ENCODE data around the gene TMEM119. TPM values are rescaled to one million over a fixed set of nuclear protein-coding genes. Genes with fewer than 3 reads are reported as not detected.

Gene TMEM119
- polyA plus RNA-seq, 1 donor: 14.6 TPM

- Histone ChIP-seq H3K4me1 (ENCODE audit: control insufficient read depth, insufficient read depth, low read length) (peaks cover 5% of the 10 kb centered on the region), H3K9me3 (ENCODE audit: control insufficient read depth, low read depth, low read length) (no peaks in the 10 kb centered on the region), H3K36me3 (ENCODE audit: control insufficient read depth, insufficient read depth, low read length) (peaks cover 23% of the 10 kb centered on the region), H3K27me3 (ENCODE audit: control insufficient read depth, insufficient read depth, low read length) (peaks cover 18% of the 10 kb centered on the region), H3K27ac (ENCODE audit: low read length) (no peak overlapping the region), H3K4me3 (ENCODE audit: low read length) (no peak overlapping the region)
- 30% methylated on average over 2 of the region's 9 CpGs for WGBS (ENCODE audit: insufficient coverage, low lambda C conversion rate)
- DNase-seq: no peak
These were observed 43.8 kb upstream of the TMEM119 start for GRCh38 chr12:108641446-108642268.

GRCh38 chr12:108640802-108641445, 43.0 kb upstream of the TMEM119 start:
- Histone ChIP-seq H3K27ac (ENCODE audit: low read length) (no peak overlapping the region), H3K9me3 (ENCODE audit: control insufficient read depth, low read depth, low read length) (no peaks in the 10 kb centered on the region), H3K4me3 (ENCODE audit: low read length) (no peak overlapping the region), H3K4me1 (ENCODE audit: control insufficient read depth, insufficient read depth, low read length) (peaks cover 5% of the 10 kb centered on the region), H3K36me3 (ENCODE audit: control insufficient read depth, insufficient read depth, low read length) (peaks cover 16% of the 10 kb centered on the region), H3K27me3 (ENCODE audit: control insufficient read depth, insufficient read depth, low read length) (peaks cover 18% of the 10 kb centered on the region)
- no CpG with 5 or more reads among the region's 10 CpGs for WGBS (ENCODE audit: insufficient coverage, low lambda C conversion rate)
- DNase-seq: no peak

GRCh38 chr12:108638997-108639822, 41.3 kb upstream of the TMEM119 start:
- H3K27ac ChIP-seq (ENCODE audit: low read length): no peak overlapping the region
- peaks cover 3% of the 10 kb centered on the region for H3K36me3 ChIP-seq (ENCODE audit: control insufficient read depth, insufficient read depth, low read length)
- H3K4me3 ChIP-seq (ENCODE audit: low read length): no peak overlapping the region
- no peak for DNase-seq
- peaks cover 5% of the 10 kb centered on the region for H3K4me1 ChIP-seq (ENCODE audit: control insufficient read depth, insufficient read depth, low read length)
- H3K27me3 ChIP-seq (ENCODE audit: control insufficient read depth, insufficient read depth, low read length): peaks cover 24% of the 10 kb centered on the region
- H3K9me3 ChIP-seq (ENCODE audit: control insufficient read depth, low read depth, low read length): no peaks in the 10 kb centered on the region
- WGBS (ENCODE audit: insufficient coverage, low lambda C conversion rate): no CpG with 5 or more reads among the region's 11 CpGs

DNA sequence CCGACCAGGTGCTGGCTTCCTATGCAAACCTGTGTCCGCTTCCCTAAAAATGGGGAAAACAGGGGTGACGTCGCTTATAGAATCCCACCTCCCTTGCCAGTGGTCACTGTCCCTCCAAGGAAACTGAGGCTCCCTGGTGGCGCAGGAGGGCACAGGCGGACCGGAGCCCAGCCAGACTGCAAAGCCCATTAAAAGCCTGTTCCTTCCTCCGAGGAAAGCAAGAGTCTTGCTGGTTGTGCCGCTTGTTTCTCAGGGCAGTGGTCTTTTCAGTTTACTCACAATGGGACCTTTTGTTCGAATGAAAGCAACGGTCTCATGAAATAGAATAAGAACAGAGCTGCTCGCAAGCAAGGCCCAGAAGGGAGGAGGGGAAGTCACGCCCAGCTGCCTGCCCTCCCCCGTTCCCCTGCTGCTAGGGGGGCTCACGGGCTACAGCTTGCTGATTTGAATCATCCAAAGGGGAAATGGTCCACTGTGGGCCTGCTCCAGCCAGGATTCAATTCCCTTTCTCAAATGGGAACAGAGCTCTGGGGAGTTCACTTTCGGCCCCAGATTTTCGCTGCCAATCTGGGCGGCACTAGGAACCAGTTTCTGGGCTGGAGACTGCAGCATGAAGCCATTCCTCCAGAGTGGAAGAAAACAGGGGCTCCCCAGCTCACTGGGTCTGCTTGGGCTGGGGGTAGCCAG, 40.4 kb upstream of the TMEM119 start:
- H3K27me3 ChIP-seq (ENCODE audit: control insufficient read depth, insufficient read depth, low read length): peaks cover 24% of the 10 kb centered on the region
- H3K4me1 ChIP-seq (ENCODE audit: control insufficient read depth, insufficient read depth, low read length): peaks cover 5% of the 10 kb centered on the region
- no peaks in the 10 kb centered on the region for H3K36me3 ChIP-seq (ENCODE audit: control insufficient read depth, insufficient read depth, low read length)
- no peak overlapping the region for H3K4me3 ChIP-seq (ENCODE audit: low read length)
- DNase-seq: no peak
- H3K27ac ChIP-seq (ENCODE audit: low read length): no peak overlapping the region
- no peaks in the 10 kb centered on the region for H3K9me3 ChIP-seq (ENCODE audit: control insufficient read depth, low read depth, low read length)
- no CpG with 5 or more reads among the region's 18 CpGs for WGBS (ENCODE audit: insufficient coverage, low lambda C conversion rate)

DNA sequence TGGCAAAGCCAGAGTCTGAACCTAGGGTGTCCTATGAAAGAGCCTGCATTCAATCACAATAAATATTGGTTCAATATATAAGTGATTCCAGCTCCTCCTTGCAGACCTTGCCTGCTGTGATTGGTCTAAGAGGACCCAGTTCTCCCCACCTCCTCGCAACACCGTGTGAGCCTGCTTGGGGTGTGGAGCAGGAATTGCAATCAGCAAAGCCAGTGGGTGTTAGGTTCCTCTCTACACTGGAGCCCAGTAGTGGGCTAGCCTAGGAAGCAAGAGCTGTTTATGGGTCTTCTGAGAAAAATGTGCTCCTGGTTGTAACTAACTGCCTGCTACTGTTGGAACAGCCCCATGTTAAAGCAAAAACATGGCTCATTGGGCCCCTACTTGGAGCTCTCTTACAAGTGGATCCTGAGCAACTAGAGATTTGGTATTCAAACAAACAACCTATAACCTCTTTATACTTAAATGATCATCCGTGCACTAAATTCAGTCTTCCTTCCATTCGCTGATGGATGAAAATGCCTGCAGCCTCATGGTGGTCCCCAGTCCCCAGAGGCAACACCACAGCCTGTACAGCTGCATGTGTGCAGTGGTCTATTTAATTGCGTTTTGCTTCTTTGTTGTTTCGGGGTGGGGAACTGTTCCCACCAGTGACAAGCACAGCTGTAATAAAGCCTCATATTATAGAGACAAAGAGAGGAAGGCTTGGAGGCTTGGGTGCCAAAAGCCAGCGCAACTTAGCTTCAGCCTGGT, 39.5 kb upstream of the TMEM119 start:
- H3K36me3 ChIP-seq (ENCODE audit: control insufficient read depth, insufficient read depth, low read length): no peaks in the 10 kb centered on the region
- no peak for DNase-seq
- H3K27me3 ChIP-seq (ENCODE audit: control insufficient read depth, insufficient read depth, low read length): peaks cover 24% of the 10 kb centered on the region
- no peaks in the 10 kb centered on the region for H3K9me3 ChIP-seq (ENCODE audit: control insufficient read depth, low read depth, low read length)
- H3K4me1 ChIP-seq (ENCODE audit: control insufficient read depth, insufficient read depth, low read length): peaks cover 5% of the 10 kb centered on the region
- H3K27ac ChIP-seq (ENCODE audit: low read length): no peak overlapping the region
- H3K4me3 ChIP-seq (ENCODE audit: low read length): no peak overlapping the region
- WGBS (ENCODE audit: insufficient coverage, low lambda C conversion rate): no CpG with 5 or more reads among the region's 7 CpGs

- Histone ChIP-seq H3K9me3 (ENCODE audit: control insufficient read depth, low read depth, low read length) (no peaks in the 10 kb centered on the region), H3K4me3 (ENCODE audit: low read length) (no peak overlapping the region), H3K27me3 (ENCODE audit: control insufficient read depth, insufficient read depth, low read length) (peaks cover 24% of the 10 kb centered on the region), H3K36me3 (ENCODE audit: control insufficient read depth, insufficient read depth, low read length) (no peaks in the 10 kb centered on the region), H3K4me1 (ENCODE audit: control insufficient read depth, insufficient read depth, low read length) (peaks cover 5% of the 10 kb centered on the region), H3K27ac (ENCODE audit: low read length) (no peak overlapping the region)
- 60% methylated on average over 2 of the region's 6 CpGs for WGBS (ENCODE audit: insufficient coverage, low lambda C conversion rate)
- DNase-seq: no peak
These were observed 38.3 kb upstream of the TMEM119 start for GRCh38 chr12:108635997-108636808.

GRCh38 chr12:108635201-108635996, 37.5 kb upstream of the TMEM119 start:
- Histone ChIP-seq H3K4me1 (ENCODE audit: control insufficient read depth, insufficient read depth, low read length) (peaks cover 5% of the 10 kb centered on the region), H3K36me3 (ENCODE audit: control insufficient read depth, insufficient read depth, low read length) (no peaks in the 10 kb centered on the region), H3K4me3 (ENCODE audit: low read length) (no peak overlapping the region), H3K27me3 (ENCODE audit: control insufficient read depth, insufficient read depth, low read length) (peaks cover 24% of the 10 kb centered on the region), H3K9me3 (ENCODE audit: control insufficient read depth, low read depth, low read length) (no peaks in the 10 kb centered on the region), H3K27ac (ENCODE audit: low read length) (no peak overlapping the region)
- no CpG with 5 or more reads among the region's 15 CpGs for WGBS (ENCODE audit: insufficient coverage, low lambda C conversion rate)
- DNase-seq: no peak

- DNase-seq: no peak
- peaks cover 24% of the 10 kb centered on the region for H3K27me3 ChIP-seq (ENCODE audit: control insufficient read depth, insufficient read depth, low read length)
- H3K27ac ChIP-seq (ENCODE audit: low read length): no peak overlapping the region
- no peaks in the 10 kb centered on the region for H3K36me3 ChIP-seq (ENCODE audit: control insufficient read depth, insufficient read depth, low read length)
- H3K4me3 ChIP-seq (ENCODE audit: low read length): no peak overlapping the region
- peaks cover 5% of the 10 kb centered on the region for H3K4me1 ChIP-seq (ENCODE audit: control insufficient read depth, insufficient read depth, low read length)
- no CpG with 5 or more reads among the region's 4 CpGs for WGBS (ENCODE audit: insufficient coverage, low lambda C conversion rate)
- H3K9me3 ChIP-seq (ENCODE audit: control insufficient read depth, low read depth, low read length): no peaks in the 10 kb centered on the region
These were observed 36.5 kb upstream of the TMEM119 start for GRCh38 chr12:108634341-108634751.

All from large intestine (tissue), 3 donors.